PFSK-1 (cell line): Measurements from ENCODE around the gene FBN2.

Experiments
- FOXP2 ChIP-seq: optimal IDR thresholded peaks from 2 replicates; pipeline ENCODE3; 2011; ENCODE audit warnings: borderline replicate concordance, control low read depth, inconsistent platforms; ENCODE audit not compliant: insufficient read depth; ENCODE audit errors: extremely low read length, extremely low read depth
- POLR2AphosphoS5 ChIP-seq: IDR thresholded peaks from 2 replicates; pipeline ENCODE4 v1.6.1; 2012; ENCODE audit warnings: low read depth, mild to moderate bottlenecking, control low read depth, low read length, moderate library complexity
- SIN3A ChIP-seq: IDR thresholded peaks from 2 replicates; pipeline ENCODE4 v1.6.1; 2012; ENCODE audit warnings: mild to moderate bottlenecking, low read length, moderate library complexity, borderline replicate concordance; ENCODE audit not compliant: insufficient read depth
- TAF1 ChIP-seq: IDR thresholded peaks from 2 replicates; pipeline ENCODE4 v1.6.1; 2012; ENCODE audit warnings: low read length, control low read depth, borderline replicate concordance; ENCODE audit not compliant: insufficient read depth
- TF ChIP-seq, protein P1 (sequence below), 2 experiments: IDR thresholded peaks; 2 replicates each; pipeline versions ENCODE4 v1.6.1 to v1.8.0; 2011 to 2012; ENCODE audit warnings: low read depth in 2 of 2, low read length in 2 of 2, control low read depth in 1 of 2, inconsistent platforms in 1 of 2, mild to moderate bottlenecking in 1 of 2, moderate library complexity in 1 of 2; ENCODE audit not compliant: insufficient read depth in 1 of 2

DNA sequence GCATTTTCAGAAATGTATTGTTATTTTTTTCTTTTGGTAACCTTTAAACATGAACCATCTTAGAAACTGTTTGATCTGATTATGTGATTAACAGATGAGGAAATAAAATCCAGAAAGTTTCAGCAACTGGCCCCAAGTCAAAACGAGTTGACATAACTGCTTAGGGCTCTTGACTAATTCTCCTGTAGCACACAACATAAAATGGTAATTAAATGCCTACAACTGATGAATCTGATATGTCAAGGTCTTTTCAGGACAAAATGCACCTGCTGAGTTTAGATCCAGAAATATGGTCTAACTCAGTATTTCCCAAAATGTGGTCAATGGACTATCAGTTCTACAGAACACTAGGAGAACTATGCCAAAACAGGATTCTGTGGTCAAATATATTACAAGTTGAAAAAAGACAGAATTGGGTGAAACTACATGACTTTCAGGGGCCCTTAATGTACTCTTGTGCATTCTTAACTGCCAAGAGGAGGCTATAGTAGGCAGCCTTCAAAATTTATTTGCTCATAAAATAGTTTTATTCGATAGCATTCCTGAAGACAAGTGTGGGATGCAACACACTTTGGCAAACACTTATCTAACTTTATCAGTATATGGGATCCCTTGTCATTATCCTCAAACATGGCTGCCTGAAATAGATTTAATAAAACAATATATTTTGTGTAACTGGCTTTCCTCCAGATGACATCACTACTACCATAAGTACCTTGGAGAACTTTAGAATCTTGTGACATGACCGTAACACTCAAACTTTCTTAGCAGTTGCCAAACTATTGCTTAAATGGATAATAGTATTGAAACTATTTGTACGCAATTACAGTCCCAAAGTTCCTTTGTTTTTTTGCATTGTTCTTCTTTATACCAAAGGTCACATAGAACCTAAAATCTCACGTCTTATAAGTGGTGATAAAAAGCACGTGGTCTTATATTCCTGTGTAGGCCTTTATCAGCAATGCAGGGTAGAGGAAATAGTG lies 59.4 kb downstream of the FBN2 start:
- no peak for TF ChIP-seq TAF1
- no peak for TF ChIP-seq FOXP2
- no peak for TF ChIP-seq POLR2AphosphoS5
- TF ChIP-seq SIN3A = no peak
- TF ChIP-seq, protein P1, sequence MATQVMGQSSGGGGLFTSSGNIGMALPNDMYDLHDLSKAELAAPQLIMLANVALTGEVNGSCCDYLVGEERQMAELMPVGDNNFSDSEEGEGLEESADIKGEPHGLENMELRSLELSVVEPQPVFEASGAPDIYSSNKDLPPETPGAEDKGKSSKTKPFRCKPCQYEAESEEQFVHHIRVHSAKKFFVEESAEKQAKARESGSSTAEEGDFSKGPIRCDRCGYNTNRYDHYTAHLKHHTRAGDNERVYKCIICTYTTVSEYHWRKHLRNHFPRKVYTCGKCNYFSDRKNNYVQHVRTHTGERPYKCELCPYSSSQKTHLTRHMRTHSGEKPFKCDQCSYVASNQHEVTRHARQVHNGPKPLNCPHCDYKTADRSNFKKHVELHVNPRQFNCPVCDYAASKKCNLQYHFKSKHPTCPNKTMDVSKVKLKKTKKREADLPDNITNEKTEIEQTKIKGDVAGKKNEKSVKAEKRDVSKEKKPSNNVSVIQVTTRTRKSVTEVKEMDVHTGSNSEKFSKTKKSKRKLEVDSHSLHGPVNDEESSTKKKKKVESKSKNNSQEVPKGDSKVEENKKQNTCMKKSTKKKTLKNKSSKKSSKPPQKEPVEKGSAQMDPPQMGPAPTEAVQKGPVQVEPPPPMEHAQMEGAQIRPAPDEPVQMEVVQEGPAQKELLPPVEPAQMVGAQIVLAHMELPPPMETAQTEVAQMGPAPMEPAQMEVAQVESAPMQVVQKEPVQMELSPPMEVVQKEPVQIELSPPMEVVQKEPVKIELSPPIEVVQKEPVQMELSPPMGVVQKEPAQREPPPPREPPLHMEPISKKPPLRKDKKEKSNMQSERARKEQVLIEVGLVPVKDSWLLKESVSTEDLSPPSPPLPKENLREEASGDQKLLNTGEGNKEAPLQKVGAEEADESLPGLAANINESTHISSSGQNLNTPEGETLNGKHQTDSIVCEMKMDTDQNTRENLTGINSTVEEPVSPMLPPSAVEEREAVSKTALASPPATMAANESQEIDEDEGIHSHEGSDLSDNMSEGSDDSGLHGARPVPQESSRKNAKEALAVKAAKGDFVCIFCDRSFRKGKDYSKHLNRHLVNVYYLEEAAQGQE (IDR thresholded peaks at IDR 0.05; ENCODE audit: insufficient read depth in 1 of 2, low read depth in 2 of 2, low read length in 2 of 2) = no peak
